ENCODE data around the gene SVBP.
"Not testable (repeated sequence)": the region's sequence is repeated elsewhere in the genome, so short reads cannot be mapped to it uniquely, and the experiment has no call there.

The SVBP gene, protein sequence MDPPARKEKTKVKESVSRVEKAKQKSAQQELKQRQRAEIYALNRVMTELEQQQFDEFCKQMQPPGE

DNA sequence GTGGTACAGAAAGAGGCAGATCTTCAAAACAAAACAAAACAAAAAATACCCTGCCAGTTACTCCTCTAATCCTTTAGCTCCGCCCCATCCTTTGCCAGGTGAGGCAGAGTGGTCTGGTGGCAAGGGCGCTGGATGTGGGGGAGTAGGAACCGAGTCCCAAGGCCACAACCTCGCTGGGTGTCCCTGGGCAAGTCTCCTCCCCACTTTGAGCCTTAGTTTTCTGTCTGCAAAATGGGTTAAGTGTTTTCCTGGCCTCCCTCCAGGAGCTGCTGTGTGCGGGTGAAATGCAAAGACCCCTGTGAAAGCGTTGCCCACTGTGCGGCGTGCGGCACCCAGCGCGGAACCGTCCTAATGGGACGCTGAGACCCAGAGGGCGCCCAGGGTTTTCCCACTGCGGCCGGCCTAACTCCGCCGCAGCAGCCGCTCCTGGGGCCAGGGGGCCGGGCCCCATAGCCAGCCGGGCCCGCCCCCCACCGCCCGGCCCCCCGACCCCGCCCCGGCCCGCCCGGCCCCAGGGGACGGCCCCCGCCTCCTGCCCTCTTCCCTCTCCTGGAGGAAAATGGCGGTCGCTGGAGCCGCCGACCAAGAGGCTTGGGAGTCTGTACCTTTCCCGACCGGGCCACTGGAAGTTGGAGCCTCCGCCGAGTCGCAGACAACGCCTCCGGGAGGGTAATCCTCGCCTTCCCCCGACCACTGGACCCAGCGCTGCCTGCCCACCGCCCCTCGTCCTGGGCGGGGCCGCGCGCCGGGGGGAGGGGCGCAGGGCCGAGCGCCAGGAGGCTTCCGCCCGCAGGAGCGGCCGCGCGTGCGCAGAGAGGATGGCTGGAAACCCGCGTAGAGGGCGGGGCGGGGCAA, at the start of gene SVBP, which contains the start of gene ERMAP:
Gene SVBP (minus strand): TSS at position 813 of the 855 bp plus-strand sequence. CDS start 853 bp downstream, outside the sequence.
Gene ERMAP (plus strand): TSS at position 538 of the 855 bp plus-strand sequence. CDS start 13,327 bp downstream, outside the sequence.
- peak; percentile 91 for DNase-seq

DNA sequence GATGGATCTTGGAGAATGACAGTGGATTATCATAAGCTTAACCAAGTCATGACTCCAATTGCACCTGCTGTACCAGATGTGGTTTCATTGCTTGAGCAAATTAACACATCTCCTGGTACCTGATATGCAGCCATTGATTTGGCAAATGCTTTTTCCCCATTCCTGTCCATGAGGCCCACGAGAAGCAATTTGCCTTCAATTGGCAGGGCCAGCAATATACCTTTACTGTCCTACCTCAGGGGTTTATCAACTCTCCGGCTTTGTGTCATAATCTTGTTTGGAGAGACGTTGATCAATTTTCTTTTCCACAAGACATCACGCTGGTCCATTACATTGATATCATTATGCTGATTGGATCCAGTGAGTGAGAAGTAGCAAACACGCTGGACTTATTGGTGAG, 49.4 kb upstream of the SVBP start:
- DNase-seq = no peak

DNA sequence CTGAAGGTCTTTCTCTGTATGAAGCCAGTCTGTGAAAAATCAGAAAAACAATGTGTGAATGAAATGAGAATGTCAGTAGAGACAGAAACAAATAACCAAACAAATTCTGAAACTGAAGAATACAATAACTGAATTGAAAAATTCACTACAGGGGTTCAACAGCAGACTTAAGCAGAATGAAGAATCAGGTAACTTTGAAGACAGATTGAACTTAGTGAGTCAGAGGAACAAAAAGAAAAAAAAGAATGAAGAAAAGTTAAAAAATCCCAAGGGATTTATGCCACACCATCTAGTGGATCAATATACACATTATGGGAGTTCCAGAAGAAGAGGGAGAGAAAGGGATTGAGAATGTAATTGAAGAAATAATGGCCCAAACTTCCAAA, 43.8 kb upstream of the SVBP start:
- no peak for DNase-seq

DNA sequence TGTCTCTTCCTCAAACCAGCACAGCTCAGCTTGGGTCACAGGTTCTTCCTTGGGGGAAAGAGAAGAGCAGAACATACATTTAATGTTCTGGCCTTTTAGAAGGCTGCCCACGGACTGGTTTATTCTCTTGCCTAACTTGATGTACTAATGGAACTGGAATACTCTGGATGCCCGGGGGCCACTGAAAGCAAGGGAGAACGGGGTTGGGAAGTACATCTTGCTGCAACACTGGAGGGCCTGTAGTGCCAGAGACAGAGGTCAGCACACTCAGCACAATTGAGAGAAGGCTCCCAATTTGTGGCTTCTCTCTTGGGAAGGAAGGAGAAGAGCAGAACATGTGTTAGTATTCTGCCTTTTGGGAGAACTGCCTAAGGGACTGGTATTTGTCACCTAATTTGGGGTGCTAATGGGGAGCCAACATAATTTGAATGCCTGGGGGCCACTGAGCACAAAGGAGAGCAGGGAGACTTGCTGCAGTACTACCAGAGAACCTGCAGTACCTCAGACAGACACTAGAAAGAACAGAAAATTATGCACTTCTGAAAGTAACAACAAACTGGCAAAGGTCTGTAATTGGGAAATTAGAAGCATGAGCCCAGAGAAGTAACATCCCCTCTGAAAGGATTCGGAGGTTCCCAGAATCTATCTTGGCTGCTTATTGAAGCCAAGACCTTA, 43.3 kb upstream of the SVBP start:
- DNase-seq = no peak

DNA sequence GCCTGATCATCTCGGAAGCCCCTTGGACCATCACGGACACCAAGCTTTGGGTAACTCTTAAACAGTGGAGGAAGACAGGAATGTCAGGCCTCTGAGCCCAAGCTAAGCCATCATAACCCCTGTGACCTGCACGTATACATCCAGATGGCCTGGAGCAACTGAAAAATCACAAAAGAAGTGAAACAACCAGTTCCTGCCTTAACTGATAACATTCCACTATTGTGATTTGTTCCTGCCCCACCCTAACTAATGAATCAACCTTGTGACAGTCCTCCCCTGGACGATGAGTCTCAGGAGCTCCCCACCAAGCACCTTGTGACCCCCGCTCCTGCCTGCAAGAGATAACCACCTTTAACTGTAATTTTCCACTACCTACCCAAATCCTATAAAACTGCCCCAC, 42.2 kb upstream of the SVBP start:
- not testable (repeated sequence) for DNase-seq

DNA sequence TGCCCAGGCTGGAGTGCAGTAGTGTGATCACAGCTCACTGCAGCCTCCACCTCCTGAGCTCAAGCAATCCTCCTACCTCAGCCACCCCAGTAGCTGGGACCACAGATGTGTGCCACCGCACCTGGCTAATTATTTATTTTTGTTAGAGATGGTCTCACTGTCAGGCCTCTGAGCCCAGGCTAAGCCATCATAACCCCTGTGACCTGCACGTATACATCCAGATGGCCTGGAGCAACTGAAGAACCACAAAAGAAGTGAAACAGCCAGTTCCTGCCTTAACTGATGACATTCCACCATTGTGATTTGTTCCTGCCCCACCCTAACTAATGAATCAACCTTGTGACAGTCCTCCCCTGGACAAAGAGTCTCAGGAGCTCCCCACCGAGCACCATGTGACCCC, 39.4 kb upstream of the SVBP start:
- not testable (repeated sequence) for DNase-seq

DNA sequence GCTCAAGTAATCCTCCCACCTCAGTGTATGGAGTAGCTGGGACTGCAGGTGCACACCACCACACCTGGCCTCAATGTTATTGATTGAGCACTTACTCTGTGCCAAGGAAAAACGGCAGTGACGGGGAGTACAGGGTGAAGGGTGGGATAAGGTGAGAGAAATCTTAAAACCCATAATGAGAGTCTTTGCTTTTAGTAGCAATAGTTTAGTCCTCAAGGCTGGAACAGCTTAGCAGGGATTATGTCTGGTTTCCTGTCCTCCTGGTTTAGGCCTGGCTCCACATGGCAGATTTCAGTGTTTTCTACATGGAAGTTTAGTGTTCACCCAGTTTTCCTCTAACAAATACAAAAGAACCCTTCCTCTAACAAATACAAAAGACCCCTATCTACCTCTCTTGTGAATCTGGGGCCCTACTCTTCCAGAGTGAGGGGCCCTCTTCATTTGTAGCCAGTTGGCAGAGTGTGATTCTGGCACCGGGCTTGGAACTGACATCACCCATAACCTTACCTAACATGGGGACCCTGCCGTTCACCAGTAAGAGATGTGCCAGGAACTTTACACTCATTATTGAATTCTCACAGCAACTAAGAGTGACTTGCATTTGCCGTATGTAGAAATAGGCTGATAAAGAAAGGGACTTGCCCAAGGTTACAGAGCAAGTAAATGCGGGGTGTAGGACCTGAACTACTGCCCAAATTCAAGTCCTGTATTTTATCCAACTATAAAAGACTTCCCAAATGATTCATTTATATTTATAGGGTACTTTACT, 36.1 kb upstream of the SVBP start:
- DNase-seq = no peak

DNA sequence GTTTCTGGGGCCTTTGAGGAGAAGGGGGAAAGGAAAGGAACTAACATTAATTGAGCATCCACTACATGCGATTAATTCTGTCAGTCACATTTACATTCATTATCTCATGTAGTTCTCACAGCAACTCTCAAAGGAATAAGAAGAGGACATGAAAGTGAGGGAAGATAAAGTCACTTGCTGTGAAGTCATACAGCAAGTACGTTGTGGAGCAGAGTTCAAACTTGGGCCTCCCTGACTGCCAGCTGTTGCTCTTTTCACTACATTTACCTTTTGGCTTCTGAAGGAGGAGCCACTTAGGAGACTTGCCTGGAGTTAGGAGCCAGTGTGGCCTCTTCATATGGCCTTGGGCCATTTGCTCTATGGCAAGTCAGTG, 35.4 kb upstream of the SVBP start:
- no peak for DNase-seq

DNA sequence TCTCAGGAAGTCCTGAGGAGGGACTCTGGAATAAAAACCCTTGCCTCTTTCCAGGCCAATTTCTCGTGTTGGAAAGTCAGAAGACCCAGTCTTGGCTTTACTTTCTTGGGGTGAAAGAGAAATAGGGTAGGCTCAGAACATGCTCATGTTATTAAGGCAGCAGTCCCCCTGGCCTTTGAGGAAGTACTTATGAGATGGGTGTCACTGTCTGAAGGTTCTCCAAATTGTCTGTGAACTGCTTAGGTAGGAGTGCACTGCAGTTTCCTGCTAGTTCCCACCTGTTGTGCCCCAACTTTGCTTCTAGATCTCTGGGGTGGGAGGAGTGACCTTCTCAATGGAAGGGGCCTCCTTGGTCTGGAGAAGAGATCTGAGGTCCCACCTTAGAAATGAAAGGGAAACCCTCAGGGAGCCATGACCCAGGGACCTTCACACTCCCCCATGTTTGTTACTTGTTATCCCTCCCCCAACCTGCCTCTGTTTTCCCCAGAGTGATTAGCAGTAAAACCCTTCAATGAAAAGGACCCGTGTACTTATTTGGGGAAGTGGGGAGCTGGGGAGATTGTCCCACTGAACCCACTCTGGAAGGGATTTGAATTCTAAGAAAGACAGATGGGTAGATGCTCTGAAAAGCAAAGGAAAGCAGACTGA, 34.9 kb upstream of the SVBP start:
- DNase-seq = no peak

DNA sequence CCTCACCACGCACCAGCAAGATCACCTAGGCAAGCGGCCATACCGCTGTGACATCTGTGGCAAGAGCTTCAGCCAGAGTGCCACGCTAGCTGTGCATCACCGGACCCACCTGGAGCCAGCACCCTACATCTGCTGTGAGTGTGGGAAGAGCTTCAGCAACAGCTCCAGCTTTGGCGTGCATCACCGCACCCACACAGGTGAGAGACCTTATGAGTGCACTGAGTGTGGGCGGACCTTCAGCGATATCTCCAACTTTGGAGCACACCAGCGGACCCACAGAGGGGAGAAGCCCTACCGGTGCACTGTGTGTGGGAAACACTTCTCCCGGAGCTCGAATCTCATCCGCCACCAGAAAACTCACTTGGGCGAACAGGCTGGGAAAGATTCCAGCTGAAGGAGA, 34.2 kb upstream of the SVBP start:
- no peak for DNase-seq

DNA sequence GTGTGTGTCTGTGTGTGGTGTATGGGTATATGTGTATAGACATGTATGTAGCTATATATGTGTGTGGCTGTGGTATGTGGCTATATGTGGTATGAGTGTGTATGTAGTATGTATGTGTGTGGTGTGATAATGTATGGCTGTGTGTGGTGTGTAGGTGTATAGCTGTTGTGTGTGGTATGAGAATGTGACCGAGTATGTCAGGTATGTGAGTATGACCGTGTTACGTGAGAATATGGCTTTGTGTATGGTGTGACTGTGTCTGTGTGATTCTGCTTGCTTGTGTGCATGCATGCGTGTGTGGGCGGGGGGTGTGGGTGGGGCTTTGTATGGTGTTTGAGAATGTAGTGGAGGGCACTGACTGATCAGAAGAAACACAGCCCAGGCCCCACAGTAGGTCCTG, 32.7 kb upstream of the SVBP start:
- no peak for DNase-seq

DNA sequence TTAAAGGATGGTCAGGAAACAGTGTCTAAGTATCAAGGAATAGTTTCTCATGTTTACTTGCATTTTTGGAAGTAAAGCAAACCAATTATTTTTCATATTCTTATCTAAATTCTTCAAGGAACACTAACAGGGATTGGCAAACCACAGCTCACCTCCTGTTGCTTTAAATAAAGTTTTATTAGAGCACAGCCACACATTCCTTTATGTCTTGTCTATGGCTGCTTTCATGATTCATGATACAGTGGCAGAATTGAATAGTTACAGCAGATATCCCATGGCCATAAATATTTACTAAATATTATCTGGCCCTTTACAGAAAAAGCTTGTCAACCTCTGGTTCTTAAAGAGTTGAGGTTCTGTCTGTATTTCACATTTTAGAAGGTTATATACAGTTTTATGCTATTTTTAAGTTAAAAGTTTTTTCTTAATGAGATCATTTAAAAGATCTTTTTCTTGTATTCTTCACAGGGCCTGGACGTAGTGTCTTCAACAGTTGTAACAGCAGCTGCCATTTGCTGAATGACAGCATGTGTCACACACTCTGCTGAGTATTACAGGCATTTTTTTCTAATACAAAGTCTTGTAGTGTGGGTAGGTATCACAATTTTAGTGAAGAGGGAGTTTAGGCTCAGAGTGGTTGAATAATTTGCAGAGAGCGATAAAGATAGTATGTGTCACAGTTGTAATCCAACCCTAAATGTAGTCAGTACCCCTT, 31.8 kb upstream of the SVBP start:
- no peak for DNase-seq

DNA sequence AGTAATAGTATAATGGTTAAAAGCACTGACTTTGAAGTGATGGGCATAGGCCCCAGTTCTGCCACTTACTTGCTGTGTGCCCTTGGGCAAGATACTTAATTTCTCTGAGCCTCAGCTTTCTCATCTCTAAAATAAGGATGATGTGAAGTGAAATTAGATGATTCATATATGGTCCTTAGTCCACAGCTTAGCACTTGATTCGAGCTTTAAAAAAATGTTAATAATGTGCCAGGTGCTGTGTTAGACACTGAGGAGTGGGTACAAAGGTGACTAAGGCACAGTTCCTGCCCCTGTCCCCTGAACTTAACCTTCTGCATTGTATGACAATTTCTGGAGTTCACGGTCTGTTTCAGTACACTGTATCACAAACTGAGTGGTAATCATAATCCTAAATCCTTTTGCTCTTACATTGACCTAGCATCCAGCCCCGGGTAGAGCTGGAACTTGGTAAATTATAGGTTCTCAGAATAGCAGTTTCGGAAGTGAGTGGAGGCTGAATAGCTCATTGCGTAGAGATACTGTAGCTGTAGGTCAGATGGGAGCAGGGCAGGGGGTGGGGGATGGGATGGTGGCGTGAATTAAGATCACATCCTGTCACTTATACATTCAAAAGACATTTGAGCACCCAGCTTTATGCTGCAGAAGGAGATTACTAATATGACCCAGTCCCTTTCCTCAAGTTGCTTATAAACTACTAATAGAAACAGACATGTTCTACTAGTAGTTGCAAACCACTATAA, 30.7 kb upstream of the SVBP start:
- DNase-seq = no peak

DNA sequence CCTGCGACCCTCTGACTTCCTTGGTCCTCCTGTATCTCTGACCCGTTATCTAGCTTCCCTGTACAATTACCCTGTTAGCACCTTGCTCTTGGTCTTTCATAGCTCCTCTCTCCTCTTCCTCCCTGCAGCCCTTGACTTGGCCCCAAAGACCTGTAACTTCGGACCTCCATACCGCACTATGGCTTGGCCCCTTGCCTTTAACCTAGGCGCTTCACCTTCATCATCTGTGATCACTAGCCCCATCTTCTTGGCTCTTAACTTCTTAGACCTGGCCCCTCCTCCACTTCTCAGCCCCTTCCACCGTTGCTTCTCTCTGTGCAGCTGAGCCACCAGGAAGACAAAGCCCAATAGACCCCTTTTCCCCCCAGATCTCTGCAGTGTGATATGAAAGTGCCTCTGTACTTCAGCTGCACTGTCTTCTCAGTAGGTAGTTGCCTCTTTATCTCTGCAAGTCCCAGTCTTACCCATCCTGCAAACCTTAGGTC, 30.0 kb upstream of the SVBP start:
- no peak for DNase-seq

DNA sequence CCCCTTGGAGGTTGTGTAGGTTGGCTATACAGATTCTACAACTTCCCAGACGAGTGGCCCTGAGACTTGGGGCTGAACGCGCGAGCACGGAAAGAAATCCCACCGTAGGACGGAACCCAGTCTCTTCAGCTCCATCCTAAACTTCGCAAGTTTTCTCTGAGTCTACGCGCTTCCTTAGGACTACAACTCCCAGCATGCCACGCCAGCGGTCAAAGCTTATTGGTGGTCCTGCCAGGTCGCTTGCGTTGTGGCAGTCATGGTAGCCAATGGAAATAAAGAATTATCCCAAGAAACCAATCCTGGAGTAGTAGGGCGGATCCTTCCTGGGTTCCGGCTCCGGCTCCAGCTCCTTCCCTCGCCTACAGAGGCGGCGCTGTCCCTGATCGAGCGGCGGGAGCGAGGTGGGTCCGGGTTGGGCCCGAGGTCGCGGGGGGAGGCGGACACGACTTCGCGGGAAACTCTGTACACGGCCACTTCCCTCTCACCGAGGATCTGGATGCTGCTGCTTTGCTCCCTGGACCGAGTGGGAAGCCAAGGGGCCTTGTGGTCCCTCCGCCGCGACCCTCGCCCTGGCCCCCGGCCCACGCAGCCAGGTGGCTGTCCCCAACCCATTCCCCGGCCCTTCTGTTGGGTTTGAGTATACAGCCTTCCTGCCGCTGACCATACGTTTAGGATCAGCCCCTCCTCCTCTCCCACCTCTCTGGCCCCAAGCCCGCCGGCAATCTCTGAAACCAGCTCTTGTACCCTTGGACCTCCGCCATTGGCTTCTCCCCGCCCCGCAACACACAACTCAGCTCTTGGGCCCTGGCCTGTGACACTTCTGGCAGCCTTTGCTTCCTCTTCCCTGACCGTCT, 29.3 kb upstream of the SVBP start, which contains the start of gene ZNF691:
Gene ZNF691 (plus strand): TSS at position 357 of the 854 bp plus-strand sequence. CDS start 3,046 bp downstream, outside the sequence.
- DNase-seq = peak; percentile 82

DNA sequence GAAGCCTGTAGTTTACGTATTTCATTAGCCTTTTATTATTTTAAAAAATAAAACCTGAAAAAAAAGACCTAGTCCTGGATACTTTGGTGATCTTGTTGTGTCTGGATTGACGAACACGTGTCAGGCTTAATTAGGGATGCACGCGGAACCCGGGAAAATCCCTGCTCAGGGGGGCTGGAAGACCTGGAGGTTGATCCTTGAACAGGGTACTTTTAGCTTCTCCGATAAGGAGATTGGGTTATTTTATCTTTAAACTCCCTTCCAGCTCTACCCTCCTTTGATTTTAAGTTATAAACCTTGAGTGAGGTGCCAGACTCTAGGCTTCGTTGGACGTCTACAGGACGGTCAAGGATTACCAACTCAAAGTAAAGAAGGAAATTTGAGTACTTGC, 28.7 kb upstream of the SVBP start:
- DNase-seq = no peak

DNA sequence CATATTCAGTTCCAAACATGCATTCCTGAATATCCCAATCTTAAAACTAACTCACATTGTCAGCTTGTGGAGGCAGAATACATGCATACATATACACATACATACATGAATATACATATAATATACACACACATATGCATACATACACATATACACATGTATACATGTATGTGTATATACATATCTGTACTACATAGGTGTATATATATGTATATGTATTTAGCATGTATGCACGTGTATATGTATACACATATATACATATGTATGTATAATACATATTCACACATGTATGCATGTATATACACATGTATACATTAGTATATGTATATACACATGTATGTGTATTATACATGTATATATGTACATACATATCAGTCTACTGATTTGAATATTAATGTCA, 28.0 kb upstream of the SVBP start:
- DNase-seq = no peak

DNA sequence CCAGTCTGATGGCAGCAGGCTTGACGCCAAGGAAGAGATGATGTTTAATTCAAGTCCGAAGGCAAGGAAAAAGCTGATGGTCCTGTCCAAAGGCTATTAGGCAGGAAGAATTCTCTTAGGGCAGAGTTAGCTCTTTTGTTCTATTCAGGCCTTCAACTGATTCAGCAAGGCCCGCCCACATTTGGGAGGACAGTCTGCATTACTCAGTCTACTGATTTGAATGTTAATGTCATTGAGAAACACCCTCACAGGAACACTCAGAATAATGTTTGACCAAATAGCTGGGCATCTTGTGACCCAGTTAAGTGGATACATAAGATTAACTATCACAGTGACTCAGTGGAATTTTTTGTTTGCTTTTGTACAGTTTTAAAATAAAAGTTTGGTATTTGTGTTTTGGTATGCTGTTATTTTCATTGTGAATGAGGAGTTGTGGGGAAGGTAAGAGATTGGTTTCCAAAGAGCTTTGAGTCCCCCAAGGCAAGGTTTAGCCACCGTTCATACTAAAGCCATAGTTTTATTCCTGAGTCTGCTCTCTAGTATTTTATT, 27.5 kb upstream of the SVBP start:
- no peak for DNase-seq

DNA sequence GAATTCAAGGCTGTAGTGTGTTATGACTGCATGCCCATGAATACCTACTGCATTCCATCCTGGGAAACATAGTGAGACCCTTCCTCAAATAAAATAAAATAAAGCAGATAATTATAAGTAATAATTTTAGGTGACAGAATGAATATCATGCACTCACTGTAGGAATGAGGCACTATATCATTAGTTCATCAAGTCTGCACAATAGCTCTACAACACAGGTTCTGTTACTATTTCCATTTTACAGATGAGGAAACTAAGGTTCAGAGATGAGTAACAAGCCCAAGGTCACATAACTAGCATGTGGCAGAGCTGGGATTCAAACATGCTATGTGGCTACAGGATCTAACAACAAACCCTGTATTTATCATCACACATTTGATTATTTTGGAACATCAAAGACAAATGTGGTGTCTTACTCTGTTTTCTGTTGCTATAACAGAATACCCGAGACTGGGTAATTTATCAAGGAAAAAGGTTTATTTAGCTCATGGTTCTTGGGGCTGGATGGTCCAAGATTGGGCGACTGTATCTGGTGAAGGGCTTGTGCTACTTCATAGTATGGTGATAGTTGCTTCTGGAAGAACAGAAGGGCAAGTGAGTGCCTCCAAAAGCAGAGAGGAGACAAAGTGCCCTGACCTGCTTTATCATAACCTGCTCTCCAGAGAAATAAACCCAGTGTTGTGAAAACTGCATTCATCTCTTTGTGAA, 24.4 kb upstream of the SVBP start:
- DNase-seq = no peak

Measured in NK-92 treated with Interleukin-12 subunit alpha and Interleukin-12 subunit beta, amount 100 ng/mL, for 24 hours (cell line).